HPDE6-E6E7 (cell line): Measurements from ENCODE around the gene MGAT4A.

Experiments
- DNase-seq: peaks from one replicate; pipeline ENCODE4 v3.0.0; 2011; ENCODE audit warnings: missing footprints; ENCODE audit errors: extremely low spot score

Gene MGAT4A

GRCh38 chr2:98731041-98731893, at the start of gene MGAT4A:
Gene MGAT4A (minus strand): TSS chr2:98731132. CDS start chr2:98726332, 4,800 bp downstream.
- DNase-seq: peak; percentile 46

DNA sequence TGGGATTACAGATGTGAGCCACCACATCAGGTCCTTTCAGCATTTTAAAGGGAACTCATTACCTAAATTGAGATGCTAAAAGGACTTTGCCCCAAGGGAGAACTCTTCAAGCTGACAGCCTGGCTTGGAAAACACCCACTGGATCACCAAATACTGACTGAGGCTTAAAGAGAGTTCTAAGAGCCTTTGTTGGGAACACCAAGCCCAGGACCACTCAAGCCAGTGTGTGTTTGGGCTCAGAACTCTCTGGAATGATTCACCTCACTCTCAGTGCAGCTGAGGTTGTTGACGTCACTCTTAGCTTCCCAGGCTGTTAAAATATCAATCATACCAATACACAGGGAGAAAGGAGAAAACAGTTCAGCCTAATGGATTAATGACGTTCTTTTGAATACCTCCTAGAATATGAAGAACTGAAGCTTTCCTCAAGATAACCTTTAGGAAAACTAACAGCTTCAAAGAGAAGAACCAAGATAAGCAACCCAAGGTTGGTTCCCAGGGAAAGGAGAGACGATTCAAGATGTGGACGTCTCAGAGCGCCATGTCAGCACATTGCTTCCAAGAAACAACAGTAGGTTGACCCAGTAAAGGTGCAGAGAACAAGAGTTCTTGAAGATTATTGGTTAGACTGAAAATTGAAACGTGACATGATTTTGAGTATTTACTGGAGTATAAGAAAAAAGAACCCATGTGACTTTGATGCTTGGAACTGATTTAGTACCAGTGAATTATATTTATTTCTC, 48.0 kb upstream of the MGAT4A start:
- DNase-seq: no peak

DNA sequence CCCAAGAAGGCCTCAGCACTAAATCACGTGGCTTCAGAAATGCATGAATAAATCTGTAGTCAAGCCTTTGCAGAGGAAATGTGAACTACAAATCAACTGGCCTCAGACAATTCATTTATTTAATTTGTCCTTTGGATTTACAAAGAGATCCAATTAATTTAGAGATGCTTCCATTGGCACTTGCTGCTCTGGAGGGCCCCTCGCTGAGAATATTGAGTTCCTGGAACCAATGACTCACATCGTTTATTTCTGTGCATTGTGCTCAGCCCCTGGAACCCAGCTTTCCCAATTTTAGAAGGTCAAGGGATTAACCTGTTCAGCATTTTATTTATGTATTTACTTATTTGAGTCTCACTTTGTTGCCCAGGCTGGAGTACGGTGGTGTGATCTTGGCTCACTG, 47.2 kb upstream of the MGAT4A start:
- no peak for DNase-seq

- no peak for DNase-seq
Observed at GRCh38 chr2:98777710-98778109, 46.8 kb upstream of the MGAT4A start.

DNA sequence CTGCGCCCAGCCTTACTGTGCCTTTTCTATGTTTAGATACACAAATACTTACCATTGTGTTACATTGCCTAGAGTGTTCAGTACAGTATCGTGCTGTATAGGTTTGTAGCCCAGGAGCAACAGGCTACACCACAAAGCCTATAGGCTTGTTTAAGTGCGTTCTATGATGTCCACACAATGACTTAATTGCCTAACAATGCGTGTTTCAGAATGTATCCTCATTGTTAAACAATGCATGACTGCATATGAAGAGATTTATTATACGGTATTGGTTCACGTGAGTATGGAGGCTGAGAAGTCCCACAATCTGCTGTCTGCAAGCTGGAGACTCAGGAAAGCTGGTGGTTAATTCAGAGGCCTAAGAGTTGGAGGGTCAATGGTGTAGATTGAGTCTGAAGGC, 46.1 kb upstream of the MGAT4A start:
- DNase-seq: no peak

DNA sequence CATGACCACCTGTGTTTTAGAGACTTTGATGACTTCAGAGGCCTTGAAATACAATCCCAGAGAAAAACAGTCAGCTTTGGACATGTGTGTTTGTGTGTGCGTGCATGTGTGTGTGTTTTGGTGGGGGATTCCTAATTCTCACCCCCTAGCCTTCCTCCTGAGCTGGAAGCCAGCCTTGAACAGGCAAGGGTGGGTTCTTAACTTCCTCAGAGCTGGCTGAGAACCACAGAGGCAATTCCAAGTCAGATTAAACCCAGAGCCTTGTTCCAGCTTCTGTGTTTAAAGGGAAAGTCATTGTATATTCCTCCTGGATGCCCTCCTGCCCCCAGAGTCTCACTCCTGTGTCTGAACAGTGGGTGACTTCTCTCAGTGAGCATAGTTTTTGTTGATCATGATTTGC, 45.2 kb upstream of the MGAT4A start:
- no peak for DNase-seq

DNA sequence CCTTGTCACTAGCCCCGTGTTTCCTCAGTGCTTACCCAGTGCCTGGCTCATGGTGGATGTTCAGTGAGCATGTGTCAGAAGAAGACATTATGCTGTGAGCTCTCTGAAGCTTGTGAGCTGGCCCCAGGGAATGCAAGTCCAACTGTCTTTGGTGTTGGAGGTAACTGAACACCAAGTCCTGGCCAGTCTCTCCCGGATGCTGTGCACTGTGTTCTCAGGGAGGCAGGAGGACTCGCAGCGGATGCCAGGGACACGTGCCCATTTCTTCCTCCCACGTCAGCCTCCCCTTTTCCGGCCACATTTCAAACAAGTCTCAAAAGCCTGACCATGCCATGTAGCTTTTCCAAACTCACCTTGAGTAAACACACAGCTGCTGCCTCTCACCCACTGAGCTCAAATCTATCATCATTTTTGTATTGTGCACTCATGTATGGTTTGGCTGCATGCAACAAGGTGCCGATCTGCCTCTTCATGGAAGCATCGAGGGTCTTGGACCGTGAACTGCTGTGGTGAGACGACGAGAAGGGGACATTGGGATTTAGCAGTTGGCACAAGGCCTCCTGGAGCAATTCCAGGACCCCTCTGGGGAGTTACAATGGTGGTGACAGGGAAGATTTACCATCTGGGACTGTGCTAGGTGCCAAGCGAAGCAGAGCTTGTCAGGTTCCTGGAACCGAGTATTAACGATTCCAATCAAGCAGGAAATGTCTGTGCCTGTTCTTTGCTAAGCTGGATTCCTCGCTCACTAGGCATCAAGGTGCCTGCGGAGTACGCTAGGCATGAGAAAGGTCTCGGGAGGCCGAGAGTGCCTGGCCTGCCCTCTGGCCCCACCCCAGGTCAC, 44.4 kb upstream of the MGAT4A start:
- DNase-seq: no peak

DNA sequence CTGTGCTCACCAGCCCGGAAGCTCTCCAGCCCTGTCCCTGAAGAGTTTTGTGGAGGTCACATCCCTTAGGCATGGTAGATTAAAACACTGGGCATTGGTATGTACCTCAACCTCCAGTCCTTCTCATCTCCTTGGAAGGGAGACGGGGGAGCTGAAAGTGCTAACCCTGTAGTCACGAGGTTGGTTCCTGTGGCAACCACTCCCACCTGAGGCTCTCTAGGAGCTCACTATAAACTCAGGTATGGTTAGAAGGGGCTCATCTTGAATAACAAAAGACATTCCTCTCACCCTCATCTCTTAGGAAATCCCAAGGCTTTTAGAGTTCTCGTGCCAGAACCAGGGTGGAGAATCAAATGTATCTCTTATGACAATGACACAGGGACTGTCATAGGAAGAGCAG, 43.0 kb upstream of the MGAT4A start:
- no peak for DNase-seq

GRCh38 chr2:98773169-98773568, 42.2 kb upstream of the MGAT4A start:
- DNase-seq: no peak

- DNase-seq: no peak
Observed at GRCh38 chr2:98772536-98772935, 41.6 kb upstream of the MGAT4A start.

DNA sequence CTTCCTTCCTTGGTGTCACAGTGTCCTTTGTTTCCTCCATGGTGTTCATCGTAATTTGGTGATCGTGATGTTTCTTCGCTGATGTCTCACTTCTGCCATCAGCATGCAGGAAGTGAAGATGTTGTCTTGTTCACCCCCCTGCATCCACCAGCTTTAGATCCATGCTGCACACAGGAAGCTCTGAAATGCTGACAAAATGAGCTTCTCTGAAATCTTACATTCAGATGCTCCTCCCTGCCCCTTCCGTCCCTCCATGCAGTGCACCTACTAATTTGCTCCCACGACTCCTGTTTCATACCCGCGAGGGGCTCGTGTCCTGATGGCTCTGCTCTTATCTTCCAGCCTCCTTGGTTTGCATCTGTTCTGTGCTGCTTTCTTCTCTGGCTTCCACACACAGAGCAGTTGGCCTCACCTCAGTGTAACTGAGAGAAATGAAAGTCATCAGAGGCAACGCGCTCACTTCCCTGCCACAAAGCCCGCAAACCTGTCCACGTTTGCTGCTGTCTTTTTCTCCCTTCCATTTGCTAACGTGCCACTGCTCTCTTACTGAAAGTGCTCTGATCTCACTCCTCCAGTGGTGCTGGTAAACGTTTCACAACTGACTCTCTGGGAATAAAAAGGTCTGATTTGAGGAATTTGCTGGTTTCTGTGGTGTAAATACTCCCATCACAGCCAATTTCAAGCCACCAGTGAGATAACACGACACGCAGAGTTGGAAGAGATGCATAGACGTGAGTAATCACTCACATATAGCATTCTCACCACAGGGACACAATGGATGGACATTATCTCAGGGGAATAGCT, 41.0 kb upstream of the MGAT4A start:
- no peak for DNase-seq

- no peak for DNase-seq
Observed at GRCh38 chr2:98771264-98771663, 40.3 kb upstream of the MGAT4A start.

DNA sequence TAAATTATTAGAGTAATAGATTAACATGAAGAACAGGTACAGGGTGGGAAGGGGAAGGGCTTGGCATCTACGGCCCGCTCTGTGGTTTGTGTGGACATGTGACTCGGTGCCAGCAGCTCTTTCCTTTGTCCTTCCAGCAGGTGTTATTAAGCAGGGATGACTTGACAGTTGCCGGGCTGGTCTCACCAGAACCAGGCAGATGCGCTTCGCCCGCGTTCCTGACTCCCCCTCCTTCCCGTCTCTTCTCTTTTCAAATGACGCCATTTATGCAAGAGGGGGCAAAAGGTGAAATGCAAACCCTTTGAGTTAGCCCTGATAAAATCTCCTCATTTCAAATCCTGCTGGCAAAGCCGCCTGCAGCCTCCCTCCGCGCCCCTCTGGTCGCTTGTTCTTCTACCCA, 38.9 kb upstream of the MGAT4A start:
- no peak for DNase-seq

- no peak for DNase-seq
Observed at GRCh38 chr2:98769114-98769476, 38.2 kb upstream of the MGAT4A start.

- no peak for DNase-seq
Observed at GRCh38 chr2:98768384-98769113, 37.6 kb upstream of the MGAT4A start.

- DNase-seq: no peak
Observed at GRCh38 chr2:98764499-98764898, 33.6 kb upstream of the MGAT4A start.

GRCh38 chr2:98763209-98763951, 32.4 kb upstream of the MGAT4A start:
- DNase-seq: no peak

DNA sequence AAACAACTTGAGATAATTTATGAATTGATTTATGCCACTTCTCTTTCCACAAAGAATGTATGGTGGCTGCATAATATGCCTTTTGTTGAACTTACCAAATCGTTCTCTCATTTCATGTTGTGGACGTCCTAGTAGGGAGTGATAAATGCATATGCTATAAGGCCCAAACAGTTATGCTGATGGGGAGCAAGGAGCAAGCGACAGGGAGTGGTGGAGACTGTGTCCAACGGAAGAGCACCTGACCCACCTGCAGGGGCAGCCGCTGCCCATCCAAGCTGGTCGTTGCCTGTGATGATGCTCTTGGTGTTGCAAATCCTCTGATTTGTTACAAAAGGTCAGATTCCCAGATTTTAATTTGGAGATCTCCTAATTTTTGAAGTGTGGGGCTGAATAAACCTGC, 31.0 kb upstream of the MGAT4A start:
- DNase-seq: no peak

DNA sequence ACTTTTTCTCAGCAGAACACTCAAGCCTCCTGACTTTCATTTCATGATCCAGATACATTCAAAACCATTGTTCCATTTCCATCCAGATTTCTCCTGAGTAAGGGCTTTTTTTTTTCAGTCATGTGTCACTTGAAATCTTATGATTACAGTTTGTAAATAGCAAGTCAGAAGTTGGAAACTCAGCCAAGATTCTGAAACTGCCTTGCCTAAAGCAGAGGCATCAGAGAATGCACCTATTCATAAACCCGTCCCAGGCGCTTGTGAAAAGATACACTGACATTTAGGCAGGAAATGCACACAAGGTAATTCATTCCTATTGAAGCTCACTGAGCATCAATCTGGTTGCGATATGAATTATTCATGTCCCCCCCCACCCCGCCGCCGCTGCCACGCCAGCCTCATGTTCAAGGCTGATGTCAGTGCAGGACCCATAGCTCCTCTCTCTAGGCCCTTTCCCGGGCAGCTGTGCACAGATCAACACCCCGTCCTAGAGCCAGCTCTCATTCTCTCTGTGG, 30.4 kb upstream of the MGAT4A start:
- DNase-seq: no peak
